Measurements from ENCODE around the gene FOXP3.

GRCh38 chrX:49237060-49237459 is 27.4 kb downstream of the FOXP3 start:
- TF ChIP-seq POLR2A (IDR thresholded peaks at IDR 0.05; ENCODE audit: borderline replicate concordance, extremely low read depth, insufficient read depth, insufficient read length) (no peak), POLR2AphosphoS5 (IDR thresholded peaks at IDR 0.05; ENCODE audit: low read depth, low read length) (no peak), EZH2 (IDR thresholded peaks at IDR 0.05) (no peak), CTCF (IDR thresholded peaks at IDR 0.05 in 2 of 3, conservative IDR thresholded peaks at IDR 0.05 in 1 of 3; ENCODE audit: borderline replicate concordance in 1 of 3, insufficient read depth in 1 of 3, low read depth in 2 of 3, low read length in 2 of 3) (no peak), REST (IDR thresholded peaks at IDR 0.05; ENCODE audit: low read depth) (no peak), EZH2phosphoT487 (IDR thresholded peaks at IDR 0.05; ENCODE audit: borderline replicate concordance) (no peak), TCF7L2 (IDR thresholded peaks at IDR 0.05; ENCODE audit: borderline replicate concordance, extremely low read depth, insufficient read depth, insufficient read length) (no peak), YY1 (IDR thresholded peaks at IDR 0.05; ENCODE audit: extremely low read depth, insufficient replicate concordance, low read depth, low read length) (no peak), MAX (IDR thresholded peaks at IDR 0.05) (no peak)

All from HCT116 (cell line).